Activated CD8-positive, alpha-beta memory T cell treated with anti-CD3 and anti-CD28 coated beads, Interleukin-2, amount 50 U/mL, for 24 hours (primary cell): Measurements from ENCODE around the gene AK8.

ENCODE experiments used
- DNase-seq: peaks from one replicate; pipeline ENCODE4 v3.0.0-alpha.2; 2020; ENCODE audit errors: extremely low read depth

Gene AK8

GRCh38 chr9:132857616-132858342, 20.3 kb downstream of the AK8 start:
- no peak for DNase-seq

DNA sequence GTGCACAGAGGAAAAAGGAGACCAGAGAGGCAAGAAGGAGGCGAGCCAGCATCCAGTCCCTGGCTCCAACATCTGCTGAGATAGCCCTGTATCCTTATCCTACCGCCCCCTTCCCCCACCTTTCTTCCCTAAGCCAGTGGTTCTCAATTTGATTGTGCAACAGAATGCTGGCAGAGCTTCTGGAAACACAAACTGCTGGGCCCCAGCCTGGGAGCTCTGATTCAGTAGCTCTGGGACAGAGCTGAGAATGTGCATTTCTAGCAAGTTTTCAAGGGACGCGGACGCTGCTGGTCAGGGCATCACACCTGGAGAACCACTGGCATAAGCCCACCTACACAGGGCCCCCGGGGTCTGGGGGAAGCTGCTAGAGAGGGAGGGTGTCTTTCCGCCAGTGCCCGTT, 21.1 kb downstream of the AK8 start:
- DNase-seq = no peak

DNA sequence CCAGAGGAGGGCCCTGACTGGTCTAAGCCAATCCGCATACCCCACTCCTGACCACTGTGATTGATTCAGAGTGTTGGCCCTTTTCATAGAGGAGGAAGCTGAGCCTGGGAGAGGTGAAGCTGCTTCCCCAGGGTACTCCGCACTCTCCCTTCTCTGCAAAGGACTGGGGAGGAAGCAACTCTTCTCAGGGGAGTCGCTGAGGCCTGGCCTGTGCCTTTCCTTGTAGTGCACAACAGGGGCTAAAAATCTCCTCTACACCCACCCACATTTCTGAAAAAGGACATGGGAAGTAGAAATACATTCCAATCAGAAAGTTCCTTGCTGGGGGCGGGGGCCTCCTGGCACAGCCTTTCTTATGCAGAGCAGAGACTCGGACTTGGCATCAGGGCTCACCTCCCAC, 22.2 kb downstream of the AK8 start:
- no peak for DNase-seq

DNA sequence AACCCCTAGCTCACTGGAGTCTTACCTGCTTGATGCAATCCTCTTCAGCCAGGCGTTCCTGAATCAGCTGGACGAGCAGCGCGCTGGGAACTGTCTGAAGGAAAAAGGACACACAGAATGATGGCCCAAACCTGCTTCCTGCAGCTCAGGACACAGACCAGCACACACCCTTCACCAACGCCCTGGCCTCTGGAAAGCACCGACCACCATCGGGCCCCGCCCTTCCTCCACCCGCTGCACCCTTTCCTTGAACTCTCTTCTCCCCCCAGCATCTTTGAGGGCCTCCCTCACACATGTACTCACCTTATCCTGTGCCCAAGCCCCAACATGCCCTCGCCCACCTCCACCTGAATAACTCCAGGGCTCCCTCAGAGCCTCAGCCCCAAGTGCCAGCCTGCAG, 23.3 kb downstream of the AK8 start:
- no peak for DNase-seq

DNA sequence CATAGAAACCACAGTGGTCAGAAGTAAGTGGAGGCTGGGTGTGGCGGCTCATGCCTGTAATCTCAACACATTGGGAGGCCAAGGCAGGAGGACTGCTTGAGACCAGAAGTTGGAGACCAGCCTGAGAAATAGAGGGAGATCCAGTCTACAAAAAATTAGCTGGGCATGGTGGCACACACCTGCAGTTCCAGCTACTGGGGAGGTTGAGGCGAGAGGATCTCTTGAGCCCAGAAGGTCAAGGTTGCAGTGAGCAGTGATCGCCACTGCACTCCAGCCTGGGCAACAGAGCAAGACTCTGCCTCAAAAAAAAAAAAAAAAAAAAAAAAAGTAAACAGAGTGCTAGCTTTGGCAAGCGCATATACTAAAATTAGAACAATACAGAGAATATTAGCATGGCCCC, 24.6 kb downstream of the AK8 start:
- no peak for DNase-seq

GRCh38 chr9:132849185-132849706, 28.8 kb downstream of the AK8 start:
- DNase-seq = no peak

DNA sequence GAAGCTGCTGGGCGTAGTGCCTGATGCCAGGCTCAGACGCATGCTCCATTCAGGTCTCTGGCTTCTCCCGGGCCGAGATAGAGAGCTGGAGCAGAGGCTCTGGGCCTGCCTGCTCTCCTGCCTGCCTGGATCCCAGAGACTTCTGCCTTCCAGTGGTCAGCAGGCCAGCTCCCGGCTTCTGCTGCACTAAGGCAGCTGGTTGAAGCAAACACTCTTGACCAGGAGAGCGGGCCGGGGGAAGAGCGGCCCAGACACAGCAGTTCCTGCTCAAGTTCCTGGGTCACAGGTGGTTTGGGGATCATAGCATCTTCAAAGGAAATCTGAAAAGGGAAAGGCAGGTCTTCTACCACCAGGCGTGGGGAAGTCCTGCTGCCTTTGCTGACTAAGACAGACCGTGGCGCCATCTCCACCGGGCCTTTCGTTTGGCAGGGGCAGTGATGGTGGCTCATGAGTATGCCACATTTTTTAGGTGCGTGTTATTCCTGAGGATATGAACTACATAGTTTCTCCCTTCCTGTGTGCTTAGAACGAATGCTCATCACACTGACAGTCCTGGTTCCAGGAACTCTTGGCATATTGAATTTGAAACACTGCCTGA, 31.1 kb downstream of the AK8 start:
- no peak for DNase-seq

DNA sequence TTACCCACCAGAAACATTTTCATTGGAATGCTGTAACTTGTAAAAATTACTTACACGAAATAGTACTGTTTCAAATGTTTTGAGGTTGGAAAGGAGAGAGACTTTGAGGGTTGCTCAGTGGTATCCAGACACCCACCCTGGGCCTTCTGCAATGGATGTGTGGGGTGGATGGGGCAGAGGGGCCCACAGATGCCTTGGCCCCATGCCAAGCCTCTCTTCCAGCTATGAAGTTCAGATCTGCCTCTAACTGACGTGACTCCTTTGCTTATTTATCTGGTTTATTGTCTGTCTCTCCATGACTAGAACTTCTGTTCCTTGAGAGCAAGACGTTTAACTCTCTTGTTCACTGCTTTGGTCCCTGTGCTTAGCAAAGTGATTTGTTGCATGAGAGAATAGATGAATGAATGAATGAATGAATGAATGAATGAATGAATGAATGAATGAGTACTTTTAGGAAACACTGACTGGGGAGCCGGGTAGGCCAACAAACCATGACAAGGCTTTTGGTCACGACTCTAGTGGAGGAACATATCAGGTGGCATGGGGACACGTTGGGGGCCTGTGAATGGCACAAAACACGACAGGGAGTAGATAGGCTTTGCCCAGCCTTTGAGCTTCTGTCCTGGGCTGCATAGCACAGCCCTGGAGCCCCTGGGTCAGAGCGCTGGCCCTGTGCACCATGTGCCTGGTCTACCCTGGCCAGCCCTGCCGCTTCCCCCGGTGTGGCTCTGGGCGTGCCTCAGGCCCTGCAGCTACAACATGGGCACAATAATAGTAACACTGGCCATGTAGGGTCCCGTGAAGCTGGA, 31.8 kb downstream of the AK8 start:
- no peak for DNase-seq

GRCh38 chr9:132842124-132843044, 35.7 kb downstream of the AK8 start:
- DNase-seq = no peak

- no peak for DNase-seq
Observed at GRCh38 chr9:132840980-132841379, 37.1 kb downstream of the AK8 start.

DNA sequence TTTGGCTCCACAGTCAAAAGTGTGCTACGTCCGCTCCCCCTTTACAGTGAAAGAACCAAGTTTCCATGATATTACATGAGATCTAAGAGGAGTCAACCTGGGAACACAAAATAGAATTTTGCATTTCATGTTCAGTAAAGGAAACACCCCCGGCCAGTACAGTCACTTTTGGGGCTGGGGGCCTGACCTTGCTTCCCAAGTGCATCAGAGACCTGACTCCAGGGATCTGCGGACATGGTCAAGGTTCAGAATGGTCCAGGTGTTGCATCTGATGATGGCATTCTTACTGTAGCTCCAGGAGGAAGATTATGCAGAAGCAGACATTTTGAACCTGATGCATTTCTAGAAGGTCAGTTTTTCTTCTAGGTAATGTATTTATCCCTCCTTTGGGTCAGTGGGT, 39.8 kb downstream of the AK8 start:
- DNase-seq = no peak

DNA sequence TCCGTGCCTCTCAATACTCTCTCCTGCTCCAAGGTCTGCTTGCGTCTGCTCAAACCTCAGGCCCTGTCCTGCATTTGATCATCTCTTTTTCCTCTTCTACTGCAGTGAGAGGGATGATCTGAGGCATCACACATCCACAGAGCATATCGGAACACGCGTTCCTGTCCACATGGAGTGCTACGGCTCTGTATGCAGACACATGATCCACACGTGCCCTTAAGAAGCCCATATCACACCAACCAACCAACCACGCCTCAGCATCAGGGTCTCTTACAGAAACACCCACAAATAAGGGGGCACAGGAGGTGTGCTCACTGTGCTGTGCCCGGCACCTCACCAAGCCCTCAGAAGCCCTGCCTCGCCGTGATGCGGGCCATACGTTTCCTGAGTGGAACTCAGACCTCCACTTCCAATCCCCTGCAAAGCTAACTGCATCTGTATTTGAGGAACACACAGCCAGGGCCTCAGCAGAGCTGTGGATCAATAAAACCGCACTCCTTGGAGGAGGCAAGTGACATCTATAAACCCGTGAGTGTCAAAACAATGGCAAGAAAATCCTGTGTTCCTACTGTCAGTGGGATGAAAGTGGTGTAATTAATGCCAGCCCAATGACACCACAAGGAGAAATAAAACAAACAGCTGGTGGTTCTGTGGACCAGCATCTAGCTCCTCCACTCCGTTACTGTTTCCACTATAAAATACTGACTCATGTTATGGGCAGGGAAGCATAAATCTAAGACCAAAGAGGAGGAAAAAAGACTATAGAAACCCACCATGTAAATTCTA, 40.4 kb downstream of the AK8 start:
- DNase-seq = no peak

DNA sequence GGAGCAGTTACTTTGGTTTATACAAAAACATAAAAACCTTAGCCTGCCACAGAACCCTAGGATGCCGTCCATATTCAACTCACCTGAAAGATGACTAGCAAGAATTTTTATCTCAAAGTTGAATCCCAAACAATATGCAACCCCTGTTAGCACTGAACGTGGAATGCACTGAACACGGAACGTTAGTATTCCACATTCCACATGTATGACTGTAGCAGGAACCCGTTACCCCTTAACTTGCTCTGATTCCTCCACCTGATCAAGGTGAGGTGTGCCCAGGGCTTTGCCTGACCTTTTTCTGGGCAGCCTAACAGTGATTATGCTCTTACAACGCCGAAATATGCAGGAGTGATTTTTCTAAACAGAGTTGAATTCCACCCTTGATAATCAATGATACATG, 43.7 kb downstream of the AK8 start:
- DNase-seq = no peak

GRCh38 chr9:132833550-132834121, 44.4 kb downstream of the AK8 start:
- DNase-seq = no peak

GRCh38 chr9:132832171-132832881, 45.8 kb downstream of the AK8 start:
- DNase-seq = no peak

GRCh38 chr9:132828201-132828770, 49.8 kb downstream of the AK8 start:
- no peak for DNase-seq

- DNase-seq = no peak
Observed at GRCh38 chr9:132827366-132827765, 50.7 kb downstream of the AK8 start.

GRCh38 chr9:132826621-132827365, 51.3 kb downstream of the AK8 start:
- no peak for DNase-seq

- DNase-seq = no peak
Observed at GRCh38 chr9:132826131-132826530, 52.0 kb downstream of the AK8 start.
